Measurements from ENCODE around the gene KLF1. TPM values are rescaled to one million over a fixed set of nuclear protein-coding genes. Genes with fewer than 3 reads are reported as not detected.
A peak's percentile ranks its signal among the peaks of the same experiment; 100 is the strongest.

Gene KLF1
- total and polyA plus RNA-seq, 2 of the 13 experiments (the other 11 are each of a cell fraction or from before 2014, with no cell fraction given): not detected

GRCh38 chr19:12890787-12891552, 4.0 kb upstream of the KLF1 start, which contains the start of gene GCDH (continued):
- peak; percentile 84 for TF ChIP-seq KDM5A (IDR thresholded peaks at IDR 0.05; ENCODE audit: borderline replicate concordance, low read length)
- no peak for TF ChIP-seq ZNF260 (CRISPR knock-in tag; IDR thresholded peaks at IDR 0.05; ENCODE audit: borderline replicate concordance, low read depth)
- TF ChIP-seq RXRA (CRISPR knock-in tag; IDR thresholded peaks at IDR 0.05): peak; percentile 76
- TF ChIP-seq FOXC1 (CRISPR knock-in tag; IDR thresholded peaks at IDR 0.05; ENCODE audit: borderline replicate concordance): peak; percentile 67; the same call in 1 of the 2 replicates
- no peak for TF ChIP-seq ATF7 (IDR thresholded peaks at IDR 0.05)
- 0 out of 2 replicates have a peak, but pooled peaks have one; percentile 32 for TF ChIP-seq ATF7 (CRISPR knock-in tag; IDR thresholded peaks at IDR 0.05)
- TF ChIP-seq ZNF446 (CRISPR knock-in tag; IDR thresholded peaks at IDR 0.05): no peak
- TF ChIP-seq SP5 (CRISPR knock-in tag; IDR thresholded peaks at IDR 0.05; ENCODE audit: borderline replicate concordance, low read depth): peak; percentile 60; the same call in 1 of the 2 replicates
- TF ChIP-seq TFDP2 (CRISPR knock-in tag; IDR thresholded peaks at IDR 0.05): peak; percentile 40; the same call in 1 of the 2 replicates
- no peak for TF ChIP-seq REXO4 (CRISPR knock-in tag; IDR thresholded peaks at IDR 0.05; ENCODE audit: borderline replicate concordance)
- TF ChIP-seq ZNF432 (CRISPR knock-in tag; IDR thresholded peaks at IDR 0.05; ENCODE audit: borderline replicate concordance): no peak; the same call in 1 of the 2 replicates
- TF ChIP-seq ZFP36 (IDR thresholded peaks at IDR 0.05; ENCODE audit: borderline replicate concordance, low read depth, low read length, partially characterized antibody): no peak
- TF ChIP-seq ZBTB43 (CRISPR knock-in tag; conservative IDR thresholded peaks at IDR 0.05): no peak
- no peak; the same call in 1 of the 2 replicates for TF ChIP-seq ZNF280B (CRISPR knock-in tag; IDR thresholded peaks at IDR 0.05; ENCODE audit: borderline replicate concordance)
- TF ChIP-seq MXD3 (CRISPR knock-in tag; IDR thresholded peaks at IDR 0.05): peak; percentile 90
- peak; percentile 51; the same call in 1 of the 2 replicates for TF ChIP-seq ZBTB21 (CRISPR knock-in tag; IDR thresholded peaks at IDR 0.05)
- no peak for TF ChIP-seq E2F2 (CRISPR knock-in tag; IDR thresholded peaks at IDR 0.05; ENCODE audit: borderline replicate concordance)
- TF ChIP-seq ZSCAN5A (CRISPR knock-in tag; IDR thresholded peaks at IDR 0.05; ENCODE audit: borderline replicate concordance): no peak
- no peak for TF ChIP-seq PBX2 (CRISPR knock-in tag; IDR thresholded peaks at IDR 0.05)
- TF ChIP-seq ZSCAN25 (CRISPR knock-in tag; IDR thresholded peaks at IDR 0.05): peak; percentile 49; the same call in 1 of the 2 replicates
